HG03139 (cell line): ENCODE results near the gene IBTK.
A peak's percentile ranks its signal among the peaks of the same experiment; 100 is the strongest.
"Not testable (repeated sequence)": the region's sequence is repeated elsewhere in the genome, so short reads cannot be mapped to it uniquely, and the experiment has no call there.

ENCODE experiments used
- ATAC-seq: cut with Tn5 transposase; IDR thresholded peaks from one replicate; pipeline ENCODE4 v1.9.1; 2021; ENCODE audit not compliant: unreplicated experiment

The IBTK gene

DNA sequence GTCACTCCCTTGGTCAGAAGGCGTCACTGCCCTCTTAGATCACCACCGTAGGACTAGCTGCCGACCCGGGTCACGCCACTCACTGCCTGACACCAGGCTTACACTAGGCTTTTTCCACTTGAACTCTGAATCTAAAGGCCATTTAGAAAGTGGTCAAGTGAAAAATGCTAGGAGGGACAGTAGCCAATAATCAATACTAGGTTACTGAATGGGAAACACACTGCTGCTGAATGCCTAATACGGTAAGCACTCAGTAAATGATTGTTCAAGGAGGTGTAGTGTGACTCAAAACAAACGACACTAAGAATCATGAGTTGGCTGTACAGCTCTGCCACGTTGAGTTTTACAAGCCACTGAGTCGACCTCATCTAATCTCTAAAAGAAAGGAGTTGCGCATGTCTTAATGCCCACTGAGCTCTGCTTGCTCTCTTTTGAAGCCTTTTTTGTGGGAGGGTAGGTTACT lies 760 bp upstream of the IBTK start:
- ATAC-seq, result peak; percentile 30

DNA sequence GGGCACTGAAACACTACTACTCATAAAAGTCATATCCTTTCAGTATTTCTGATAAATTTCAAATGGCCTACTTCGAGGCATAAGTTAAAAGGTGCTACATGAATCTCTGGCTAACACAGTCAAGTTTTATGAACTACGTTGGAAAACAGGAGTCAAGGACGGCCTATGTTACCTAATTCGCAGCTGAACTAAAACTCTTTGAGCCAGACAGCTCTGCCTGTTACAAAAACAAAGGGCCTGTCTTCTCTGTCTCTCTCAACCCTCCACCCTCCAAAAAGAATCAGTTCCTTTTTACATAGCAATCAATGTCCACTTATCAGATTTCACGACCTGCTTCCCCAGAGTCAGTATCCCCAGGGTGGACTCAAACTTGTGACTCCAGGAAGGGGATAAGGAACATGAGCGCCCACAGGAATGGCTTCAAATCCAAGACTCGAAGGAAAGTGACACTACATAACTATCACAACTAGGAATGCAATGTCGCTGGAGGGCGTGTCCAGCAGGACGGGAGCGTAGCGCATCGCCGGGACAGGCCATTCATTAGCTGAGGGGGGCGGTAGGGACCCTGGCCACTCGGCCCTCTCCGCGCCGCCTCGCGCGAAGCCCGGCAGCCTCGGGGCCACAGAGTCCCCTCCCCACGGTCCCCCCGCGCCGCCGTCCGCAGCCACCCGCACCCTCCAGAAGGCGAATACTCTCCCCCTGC lies 591 bp downstream of the IBTK start:
- peak; percentile 30 for ATAC-seq

DNA sequence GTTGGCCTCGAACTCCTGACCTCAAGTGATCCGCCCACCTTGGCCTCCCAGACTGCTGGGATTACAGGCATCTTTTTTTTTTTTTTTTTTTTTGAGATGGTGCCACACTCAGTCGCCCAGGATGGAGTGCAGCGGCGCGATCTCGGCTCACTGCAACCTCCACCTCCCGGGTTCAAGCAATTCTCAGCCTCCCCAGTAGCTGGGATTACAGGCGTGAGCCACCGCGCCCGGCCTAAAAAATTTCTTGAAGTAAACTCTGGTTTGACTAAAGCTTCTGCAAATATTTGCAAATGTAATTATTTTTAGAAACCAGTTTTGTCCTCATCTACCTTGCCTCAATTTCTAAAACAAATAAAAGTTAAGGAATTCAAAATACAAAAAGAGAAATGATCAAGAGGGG lies 1.2 kb downstream of the IBTK start:
- no peak for ATAC-seq

DNA sequence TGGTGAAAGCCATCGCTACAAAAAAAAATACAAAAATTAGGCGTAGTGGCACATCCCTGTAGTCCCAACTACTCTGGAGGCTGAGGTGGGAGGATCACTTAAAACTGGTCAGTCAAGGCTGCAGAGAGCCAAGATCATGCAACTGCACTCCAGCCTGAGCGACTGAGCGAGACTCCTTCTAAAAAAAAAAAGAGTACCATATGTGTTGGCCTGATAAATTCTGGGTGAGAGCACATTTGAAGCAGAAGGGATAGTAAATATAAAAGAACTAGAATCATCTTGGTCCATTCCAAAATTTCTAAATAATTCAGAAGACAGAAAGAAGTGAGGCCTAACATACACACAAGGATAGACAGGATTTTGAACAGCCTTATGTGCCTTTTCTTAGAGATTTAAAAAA lies 2.2 kb downstream of the IBTK start:
- ATAC-seq, result no peak

DNA sequence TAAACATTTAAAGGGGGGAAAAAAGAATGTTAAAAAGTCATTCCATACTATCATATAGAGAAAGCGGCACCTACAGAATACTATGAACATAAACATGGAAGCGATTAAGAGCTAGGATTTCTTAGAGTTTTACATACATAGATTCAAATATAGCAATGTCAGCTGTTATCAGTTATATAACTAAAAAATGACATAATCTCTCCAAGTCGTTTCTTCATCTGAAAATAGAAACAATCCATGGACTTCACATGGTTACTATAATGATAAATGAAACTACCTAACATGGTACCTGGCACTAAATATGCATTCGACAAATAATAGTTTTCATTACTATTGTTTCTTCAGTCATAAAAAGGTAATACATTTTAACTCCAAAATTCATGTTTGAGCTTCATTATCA lies 3.7 kb downstream of the IBTK start:
- no peak for ATAC-seq

DNA sequence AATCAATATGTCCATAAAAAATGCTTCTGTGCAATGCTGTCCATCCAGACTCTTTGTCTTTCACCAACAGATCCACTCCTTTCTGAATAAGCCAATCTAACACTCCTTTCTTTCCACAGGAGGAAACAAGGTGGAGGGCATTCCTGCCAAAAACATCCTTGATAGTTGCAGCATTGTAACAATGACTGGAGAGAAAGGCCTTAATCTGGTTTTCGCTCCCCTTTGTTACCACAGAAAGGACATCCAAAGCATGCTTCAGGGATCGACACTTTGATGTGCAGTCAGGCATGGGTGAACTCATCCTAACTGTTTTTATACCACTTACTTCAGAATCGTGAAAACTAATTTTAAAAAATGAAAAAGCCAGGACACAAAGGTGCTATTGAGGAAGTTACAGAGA lies 7.4 kb downstream of the IBTK start:
- ATAC-seq, result no peak

DNA sequence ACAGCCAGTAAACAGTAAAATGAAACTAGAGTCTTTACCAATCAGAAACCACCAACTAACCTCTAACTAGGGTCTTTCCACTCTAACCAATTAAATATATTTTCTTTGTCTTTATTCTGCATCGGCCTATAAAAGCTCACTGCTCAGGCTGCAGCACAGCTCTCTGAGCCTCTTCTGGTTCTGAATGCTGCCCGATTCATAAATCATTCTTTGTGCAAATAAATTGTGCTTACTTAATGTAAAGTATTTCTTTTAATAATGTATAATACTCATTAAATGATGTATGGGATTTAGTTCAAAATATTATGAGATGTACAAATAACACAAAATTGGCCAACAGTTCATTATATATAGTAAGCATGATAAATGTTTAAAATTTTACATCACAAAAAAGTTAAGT lies 7.9 kb downstream of the IBTK start:
- no peak for ATAC-seq

DNA sequence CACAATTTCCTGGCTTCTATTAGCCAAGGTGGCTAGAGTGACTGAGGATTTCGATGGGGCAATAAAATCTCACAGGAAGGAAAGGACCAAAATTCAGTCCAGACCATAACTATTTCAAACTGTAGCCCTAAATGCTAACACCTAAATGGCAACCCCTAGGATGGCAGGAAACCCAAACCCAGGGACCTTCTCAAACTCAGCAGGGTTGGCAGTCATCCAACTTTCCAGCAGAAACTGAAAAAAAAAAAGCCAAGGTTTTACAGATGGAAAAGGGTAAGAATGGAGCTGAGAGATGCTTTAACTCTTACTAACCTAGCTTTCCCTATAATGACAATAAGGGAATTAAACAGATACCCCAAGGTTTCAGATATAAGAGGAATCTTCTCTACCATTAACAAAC lies 10.5 kb downstream of the IBTK start:
- ATAC-seq, result no peak

DNA sequence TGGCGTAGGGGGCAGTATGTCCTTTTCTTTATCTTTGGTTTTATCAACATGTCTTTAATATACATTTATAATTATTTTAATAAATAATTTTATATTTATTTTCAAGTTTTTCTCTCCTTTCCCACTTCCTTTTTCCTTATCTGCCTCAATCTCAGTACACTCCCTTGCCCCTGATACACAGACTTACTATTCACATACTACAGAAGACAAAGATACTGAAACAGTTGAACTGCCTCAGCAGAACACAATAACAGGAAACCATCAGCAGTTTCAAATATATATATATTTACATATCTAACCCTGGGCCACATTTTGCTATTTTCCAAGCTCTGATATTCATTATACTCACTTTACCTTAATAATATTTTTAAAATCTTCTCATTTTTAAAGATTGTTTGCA lies 19.8 kb downstream of the IBTK start:
- ATAC-seq, result peak; percentile 97

DNA sequence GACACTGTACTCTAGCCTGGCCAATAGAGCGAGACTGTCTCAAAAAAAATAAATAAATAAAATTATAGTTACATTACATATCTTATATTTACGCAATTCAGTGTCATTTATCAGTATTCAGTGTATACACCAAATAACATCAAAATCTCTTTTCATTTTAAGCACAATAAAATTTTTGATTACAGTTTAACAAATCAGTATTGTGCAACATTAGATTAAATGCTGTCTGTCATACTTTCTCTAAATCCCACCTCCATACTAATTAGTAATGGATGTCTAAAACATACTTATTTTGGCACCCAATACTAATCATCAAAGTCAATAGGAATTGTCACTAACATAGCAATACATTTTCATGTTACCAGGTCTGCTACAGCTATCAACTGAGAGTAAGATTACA lies 27.4 kb downstream of the IBTK start:
- no peak for ATAC-seq

DNA sequence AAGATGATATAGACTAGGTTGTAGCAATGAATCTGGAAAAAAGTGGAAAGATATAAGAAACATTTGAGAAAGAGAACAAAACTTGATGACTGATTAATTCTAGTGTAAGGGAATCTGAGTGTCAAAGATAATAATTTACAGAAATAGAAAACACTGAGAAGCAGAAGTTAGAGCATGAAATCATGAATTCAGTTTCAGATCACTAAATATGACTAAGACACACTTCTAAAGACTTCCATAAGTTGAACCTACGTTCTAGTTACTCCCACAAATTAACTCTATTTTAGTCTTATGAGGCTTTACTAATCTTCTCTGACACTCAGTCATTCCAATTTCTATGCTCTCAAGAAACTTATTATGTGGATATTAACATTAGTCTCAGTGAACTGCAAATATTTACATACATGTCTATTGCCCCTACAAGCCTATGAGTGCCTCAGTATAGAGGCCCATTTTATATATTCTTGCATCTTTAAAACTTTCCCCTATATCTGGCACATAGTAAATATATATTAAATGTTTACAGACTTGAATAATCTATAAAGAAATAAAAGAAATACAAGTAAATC lies 30.4 kb downstream of the IBTK start:
- peak; percentile 90 for ATAC-seq

DNA sequence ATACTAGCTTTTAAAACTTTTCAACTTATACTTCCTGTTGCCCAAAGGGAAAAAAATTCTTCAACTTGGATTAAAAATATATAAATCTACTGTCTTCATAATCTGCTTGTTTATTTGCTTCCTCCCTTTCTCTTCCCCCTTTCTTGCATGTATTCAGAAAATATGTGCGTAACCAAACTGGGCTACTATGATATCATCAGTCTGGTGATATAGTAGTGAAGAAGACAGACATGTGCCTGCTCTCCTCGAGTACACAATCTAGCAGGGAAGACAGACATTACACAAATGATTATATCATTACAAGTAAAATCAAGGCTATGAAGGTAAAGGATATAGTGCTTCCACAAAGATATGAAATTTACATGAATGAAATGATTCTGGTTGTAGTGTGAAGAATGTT lies 31.0 kb downstream of the IBTK start:
- peak; percentile 10 for ATAC-seq

DNA sequence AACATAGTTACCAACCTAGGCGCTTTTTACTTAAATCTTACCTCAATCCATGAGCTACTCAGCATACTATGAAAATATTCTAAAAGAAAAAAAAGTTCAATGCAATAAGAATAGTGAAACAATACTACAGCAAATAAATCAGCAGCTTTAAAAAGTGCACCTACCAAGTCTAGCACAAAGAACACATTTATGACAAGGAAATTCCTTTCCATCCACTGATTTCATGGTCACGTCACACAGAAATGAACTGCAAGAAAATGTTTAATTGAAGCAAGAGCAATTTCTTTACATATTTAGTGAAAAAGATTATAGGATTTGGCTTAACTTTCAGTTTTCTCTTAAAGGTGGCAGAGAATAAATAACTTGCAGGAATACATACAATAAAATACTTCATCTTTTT lies 36.2 kb downstream of the IBTK start:
- ATAC-seq, result no peak

DNA sequence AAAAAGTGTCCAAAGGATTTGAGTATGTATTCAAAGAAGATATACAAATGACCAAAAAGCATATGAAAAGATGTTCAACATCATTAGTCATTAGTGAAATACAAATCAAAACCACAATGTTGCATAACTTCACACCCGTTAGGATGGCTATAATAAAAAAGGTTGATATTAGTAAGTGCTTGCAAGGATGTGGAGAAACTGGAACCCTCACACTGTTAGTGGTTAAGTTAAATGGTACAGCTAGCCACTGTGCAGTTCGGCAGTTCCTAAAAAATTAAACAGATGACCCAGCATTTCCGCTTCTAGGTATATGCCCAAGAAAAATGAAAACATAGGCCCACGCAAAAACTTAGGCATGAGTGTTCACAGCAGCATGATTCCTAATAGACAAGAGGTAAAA lies 38.6 kb downstream of the IBTK start:
- no peak for ATAC-seq

DNA sequence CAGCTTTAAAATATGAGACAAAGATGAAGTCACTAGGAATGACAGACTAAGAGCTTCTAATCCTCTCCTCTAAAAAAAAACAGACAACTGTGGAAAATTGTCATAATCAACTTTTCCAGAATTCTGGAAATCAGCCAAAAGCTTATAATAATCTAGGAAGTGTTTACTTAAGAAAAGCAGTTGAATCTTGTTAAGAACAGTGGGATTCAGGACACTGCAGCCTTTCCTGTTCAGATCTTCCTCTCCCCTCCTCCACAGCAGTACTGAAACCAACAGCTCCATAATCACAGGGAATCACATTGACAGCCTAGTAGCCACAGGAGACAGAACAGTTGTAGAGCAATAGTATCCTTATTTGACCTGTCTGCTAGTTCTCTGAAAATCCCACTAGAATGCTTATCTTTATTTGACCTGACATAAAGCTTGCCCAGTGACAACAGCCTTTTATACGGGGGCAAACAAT lies 41.6 kb downstream of the IBTK start:
- ATAC-seq, result no peak

DNA sequence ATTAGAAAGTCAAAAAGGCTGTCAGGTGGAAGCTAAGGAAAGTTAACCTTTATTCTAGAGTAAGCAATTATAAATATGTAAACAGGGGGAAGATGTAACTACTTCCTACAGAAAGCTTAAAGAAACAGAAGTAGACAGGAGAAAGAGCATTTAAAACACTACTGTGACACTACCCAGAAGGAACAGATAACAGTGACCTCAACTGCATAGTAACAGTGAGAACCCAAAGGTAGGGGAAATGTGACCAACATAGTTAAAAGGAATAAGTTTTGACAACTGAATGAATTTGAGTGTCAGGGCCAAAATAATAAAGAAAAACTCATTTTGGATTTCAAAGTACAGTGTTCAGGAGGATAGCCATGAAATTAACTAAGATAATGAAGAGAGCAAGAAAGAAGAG lies 43.5 kb downstream of the IBTK start:
- no peak for ATAC-seq

DNA sequence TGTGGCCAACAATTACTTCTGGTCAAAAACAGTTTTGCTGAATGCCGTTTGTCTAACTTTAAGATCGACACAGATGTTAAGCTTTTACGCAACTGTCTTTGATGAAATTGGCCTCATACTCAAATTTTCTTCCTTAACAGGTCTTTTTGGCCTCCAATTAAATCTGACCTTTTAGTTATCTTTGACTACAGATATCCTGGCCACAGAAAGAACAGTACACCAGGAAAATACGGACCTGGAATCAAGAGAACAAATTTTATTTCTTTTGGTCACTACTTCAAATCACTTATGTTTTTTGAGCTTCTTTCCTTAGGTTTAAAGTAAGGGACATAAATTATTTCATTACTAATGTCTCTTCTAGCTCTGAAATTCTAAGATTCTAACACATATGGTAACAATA lies 49.8 kb downstream of the IBTK start:
- ATAC-seq, result no peak

DNA sequence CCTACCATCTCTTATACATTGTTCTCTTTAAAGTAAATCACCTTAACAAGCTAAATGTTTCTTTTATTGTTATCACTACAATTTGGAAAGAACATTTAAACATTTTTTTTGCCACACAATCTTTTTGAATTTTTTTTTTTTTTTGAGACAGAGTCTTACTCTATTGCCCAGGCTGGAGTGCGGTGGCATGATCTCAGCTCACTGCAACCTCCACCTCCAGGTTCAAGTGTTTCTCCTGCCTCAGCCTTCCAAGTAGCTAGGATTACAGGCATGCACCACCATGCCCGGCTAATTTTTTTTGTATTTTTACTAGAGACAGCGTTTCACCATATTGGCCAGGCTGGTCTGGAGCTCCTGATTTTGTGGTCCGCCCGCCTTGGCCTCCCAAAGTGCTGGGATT lies 50.3 kb downstream of the IBTK start:
- not testable (repeated sequence) for ATAC-seq

DNA sequence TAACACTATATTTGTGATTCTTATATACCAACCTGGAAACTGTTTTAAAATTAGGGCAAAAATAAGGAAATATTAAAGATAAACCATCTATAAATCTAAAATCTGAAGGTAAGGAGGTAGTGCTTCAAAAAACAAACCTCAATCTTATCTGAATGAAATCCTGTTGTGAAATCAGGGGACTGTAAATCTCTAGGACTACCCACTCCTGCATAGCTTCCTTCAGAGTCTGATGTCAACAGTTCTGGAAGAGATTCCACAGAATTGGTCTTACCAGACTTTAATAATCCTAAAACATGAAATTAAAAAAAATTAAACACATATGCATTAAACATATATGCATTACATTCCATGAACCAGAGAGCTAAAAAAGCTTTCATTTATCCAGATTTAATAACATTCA lies 51.4 kb downstream of the IBTK start:
- no peak for ATAC-seq

DNA sequence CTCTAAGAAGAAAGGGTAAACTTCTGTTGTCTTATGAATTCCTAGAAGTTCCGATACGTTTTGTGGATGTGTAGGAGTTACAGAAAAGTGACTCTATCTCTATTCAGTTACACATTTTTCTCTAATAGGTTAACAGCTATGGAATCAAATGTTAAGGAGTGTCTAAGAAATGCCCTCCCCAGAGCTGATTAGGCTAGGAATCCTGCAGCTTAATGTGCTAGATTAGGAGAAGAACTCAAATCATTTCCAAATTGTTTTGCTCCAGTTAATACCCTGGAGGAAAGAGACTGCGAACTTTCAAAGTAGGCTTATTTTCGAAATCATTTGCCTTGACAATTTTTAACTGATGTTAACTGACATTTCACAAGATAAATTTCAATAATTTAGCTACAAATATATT lies 51.9 kb downstream of the IBTK start:
- ATAC-seq, result no peak

DNA sequence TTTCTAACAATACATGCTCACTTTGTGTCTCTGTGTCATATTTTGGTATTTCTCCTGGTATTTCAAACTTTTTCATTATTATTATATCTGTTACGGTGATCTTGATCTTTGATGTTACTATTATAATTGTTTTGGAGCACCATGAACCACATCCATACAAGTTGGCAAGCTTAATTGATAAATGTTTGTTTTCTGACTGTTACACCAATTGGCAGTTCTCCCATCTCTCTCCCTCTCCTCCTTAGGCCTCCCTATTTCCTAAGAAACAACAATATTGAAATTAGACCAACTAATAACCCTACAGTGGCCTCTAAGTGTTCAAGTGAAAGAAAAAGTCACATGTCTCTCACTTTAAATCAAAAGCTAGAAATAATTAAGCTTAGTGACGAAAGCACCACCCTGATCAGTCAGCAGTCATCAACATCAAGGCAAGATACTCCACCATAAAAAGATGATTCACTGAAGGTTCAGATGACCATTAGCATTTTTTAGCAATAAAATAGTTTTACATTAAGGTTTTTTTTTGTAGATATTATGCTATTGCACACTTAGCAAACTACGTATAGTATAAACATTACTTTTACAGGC lies 61.5 kb downstream of the IBTK start:
- no peak for ATAC-seq

DNA sequence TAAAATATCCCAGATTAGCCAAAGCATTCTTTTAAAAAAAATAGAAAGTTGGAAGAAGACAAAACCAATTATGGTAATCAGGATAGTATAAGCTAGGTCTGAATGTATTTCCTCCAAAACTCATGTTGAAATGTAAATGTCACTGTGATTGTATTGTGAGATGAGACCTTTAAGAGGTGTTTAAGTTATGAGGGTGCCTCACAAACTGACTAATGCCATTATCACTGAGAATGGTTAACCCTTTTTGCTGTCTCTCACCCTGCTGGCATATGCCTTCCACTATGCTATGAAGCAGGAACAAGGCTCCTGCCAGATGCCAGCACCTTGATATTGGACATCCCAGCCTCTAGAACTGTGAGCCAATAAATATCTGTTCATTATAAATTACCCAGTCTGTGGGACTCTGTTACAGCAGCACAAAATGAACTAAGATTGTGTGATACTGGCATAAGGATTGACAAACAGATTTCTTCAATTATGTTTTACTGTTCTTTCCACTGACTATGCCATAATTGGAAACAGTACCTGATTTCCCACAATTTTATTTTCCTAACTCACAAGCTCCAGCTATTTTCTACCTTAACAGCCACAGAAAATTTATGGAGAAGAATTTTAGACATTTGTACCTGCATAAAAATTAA lies 63.8 kb downstream of the IBTK start:
- ATAC-seq, result no peak
